ENCODE measurements around the gene C9orf78. TPM values are rescaled to one million over a fixed set of nuclear protein-coding genes. Genes with fewer than 3 reads are reported as not detected.

The C9orf78 gene
- total RNA-seq, 1 donor from 2014 or later = 38.0 TPM

GRCh38 chr9:129781131-129781530, 53.9 kb downstream of the C9orf78 start:
- Histone ChIP-seq H3K27ac (ENCODE audit: low read depth, low read length) (no peak overlapping the region), H3K4me3 (ENCODE audit: insufficient read depth, low read depth, low read length) (no peak overlapping the region), H2AFZ (ENCODE audit: low read depth, low read length) (no peak overlapping the region), H3K9me3 (ENCODE audit: insufficient read depth, low read depth, low read length) (no peaks in the 10 kb centered on the region), H3K4me2 (ENCODE audit: low read length) (no peak overlapping the region), H3K9ac (ENCODE audit: low read length) (no peak overlapping the region), H4K20me1 (ENCODE audit: insufficient read depth, low read length) (no peaks in the 10 kb centered on the region), H3K4me1 (ENCODE audit: insufficient read depth, low read length) (peaks cover 17% of the 10 kb centered on the region), H3K36me3 (ENCODE audit: insufficient read depth, low read length) (no peaks in the 10 kb centered on the region), H3K79me2 (ENCODE audit: insufficient read depth, low read length) (no peaks in the 10 kb centered on the region), H3K27me3 (ENCODE audit: insufficient read depth, low read length) (peaks cover 14% of the 10 kb centered on the region)
- Mint-ChIP-seq H3K9me3 (ENCODE audit: unreplicated experiment) (no peaks in the 10 kb centered on the region), H3K4me3 (ENCODE audit: unreplicated experiment) (no peak overlapping the region), H3K36me3 (ENCODE audit: low read depth, unreplicated experiment) (no peaks in the 10 kb centered on the region), H3K27me3 (ENCODE audit: low read depth, unreplicated experiment) (peaks cover 20% of the 10 kb centered on the region), H3K4me1 (ENCODE audit: low read depth, unreplicated experiment) (peaks cover 8% of the 10 kb centered on the region), H3K27ac (ENCODE audit: unreplicated experiment) (no peak overlapping the region)
- DNase-seq (ENCODE audit: low read depth) = no peak
- no peak for FAIRE-seq
- TF ChIP-seq CTCF (IDR thresholded peaks at IDR 0.05; ENCODE audit: insufficient read depth, low read depth, low read length) (no peak), EZH2 (IDR thresholded peaks at IDR 0.05; ENCODE audit: insufficient read depth, low read length) (no peak)

- no peaks in the 10 kb centered on the region for H3K36me3 ChIP-seq (ENCODE audit: insufficient read depth, low read length)
- H3K4me3 ChIP-seq (ENCODE audit: insufficient read depth, low read depth, low read length) = no peak overlapping the region
- FAIRE-seq (no peak), DNase-seq (ENCODE audit: low read depth) (no peak)
- no peaks in the 10 kb centered on the region for H3K79me2 ChIP-seq (ENCODE audit: insufficient read depth, low read length)
- H3K4me3 Mint-ChIP-seq (ENCODE audit: unreplicated experiment) = no peak overlapping the region
- H3K27ac Mint-ChIP-seq (ENCODE audit: unreplicated experiment) = no peak overlapping the region
- H3K4me1 Mint-ChIP-seq (ENCODE audit: low read depth, unreplicated experiment) = peaks cover 8% of the 10 kb centered on the region
- no peaks in the 10 kb centered on the region for H4K20me1 ChIP-seq (ENCODE audit: insufficient read depth, low read length)
- peaks cover 3% of the 10 kb centered on the region for H3K9me3 Mint-ChIP-seq (ENCODE audit: unreplicated experiment)
- TF ChIP-seq CTCF (IDR thresholded peaks at IDR 0.05; ENCODE audit: insufficient read depth, low read depth, low read length) (no peak), EZH2 (IDR thresholded peaks at IDR 0.05; ENCODE audit: insufficient read depth, low read length) (no peak)
- peaks cover 7% of the 10 kb centered on the region for H3K27me3 ChIP-seq (ENCODE audit: insufficient read depth, low read length)
- H3K27ac ChIP-seq (ENCODE audit: low read depth, low read length) = no peak overlapping the region
- no peaks in the 10 kb centered on the region for H3K9me3 ChIP-seq (ENCODE audit: insufficient read depth, low read depth, low read length)
- H2AFZ ChIP-seq (ENCODE audit: low read depth, low read length) = no peak overlapping the region
- peaks cover 17% of the 10 kb centered on the region for H3K27me3 Mint-ChIP-seq (ENCODE audit: low read depth, unreplicated experiment)
- H3K9ac ChIP-seq (ENCODE audit: low read length) = no peak overlapping the region
- H3K36me3 Mint-ChIP-seq (ENCODE audit: low read depth, unreplicated experiment) = no peaks in the 10 kb centered on the region
- no peak overlapping the region for H3K4me2 ChIP-seq (ENCODE audit: low read length)
- H3K4me1 ChIP-seq (ENCODE audit: insufficient read depth, low read length) = peaks cover 18% of the 10 kb centered on the region
These were observed 55.4 kb downstream of the C9orf78 start for GRCh38 chr9:129779560-129780190.

GRCh38 chr9:129778469-129778868, 56.6 kb downstream of the C9orf78 start:
- H3K4me3 ChIP-seq (ENCODE audit: insufficient read depth, low read depth, low read length) = no peak overlapping the region
- no peak for FAIRE-seq
- peaks cover 8% of the 10 kb centered on the region for H3K4me1 Mint-ChIP-seq (ENCODE audit: low read depth, unreplicated experiment)

More at GRCh38 chr9:129778469-129778868, 56.6 kb downstream of the C9orf78 start:
- Histone ChIP-seq H3K79me2 (ENCODE audit: insufficient read depth, low read length) (no peaks in the 10 kb centered on the region), H3K27me3 (ENCODE audit: insufficient read depth, low read length) (peaks cover 9% of the 10 kb centered on the region), H3K4me1 (ENCODE audit: insufficient read depth, low read length) (peaks cover 18% of the 10 kb centered on the region), H3K27ac (ENCODE audit: low read depth, low read length) (no peak overlapping the region), H3K9ac (ENCODE audit: low read length) (no peak overlapping the region), H4K20me1 (ENCODE audit: insufficient read depth, low read length) (no peaks in the 10 kb centered on the region), H3K9me3 (ENCODE audit: insufficient read depth, low read depth, low read length) (no peaks in the 10 kb centered on the region), H3K4me2 (ENCODE audit: low read length) (no peak overlapping the region), H2AFZ (ENCODE audit: low read depth, low read length) (no peak overlapping the region), H3K36me3 (ENCODE audit: insufficient read depth, low read length) (no peaks in the 10 kb centered on the region)
- H3K27me3 Mint-ChIP-seq (ENCODE audit: low read depth, unreplicated experiment) = peaks cover 15% of the 10 kb centered on the region
- TF ChIP-seq CTCF (IDR thresholded peaks at IDR 0.05; ENCODE audit: insufficient read depth, low read depth, low read length) = no peak
- no peak for TF ChIP-seq EZH2 (IDR thresholded peaks at IDR 0.05; ENCODE audit: insufficient read depth, low read length)
- no peaks in the 10 kb centered on the region for H3K36me3 Mint-ChIP-seq (ENCODE audit: low read depth, unreplicated experiment)
- no peak for DNase-seq (ENCODE audit: low read depth)
- H3K9me3 Mint-ChIP-seq (ENCODE audit: unreplicated experiment) = peaks cover 3% of the 10 kb centered on the region
- no peak overlapping the region for H3K4me3 Mint-ChIP-seq (ENCODE audit: unreplicated experiment)
- no peak overlapping the region for H3K27ac Mint-ChIP-seq (ENCODE audit: unreplicated experiment)
